CD1c-positive myeloid dendritic cell (primary cell): ENCODE results near the gene SELPLG.
"Not testable (repeated sequence)": the region's sequence is repeated elsewhere in the genome, so short reads cannot be mapped to it uniquely, and the experiment has no call there.

Source experiments
- DNase-seq: peaks from one replicate; pipeline ENCODE4 v3.0.0-alpha.2; 2016; ENCODE audit errors: extremely low spot score

The SELPLG gene

DNA sequence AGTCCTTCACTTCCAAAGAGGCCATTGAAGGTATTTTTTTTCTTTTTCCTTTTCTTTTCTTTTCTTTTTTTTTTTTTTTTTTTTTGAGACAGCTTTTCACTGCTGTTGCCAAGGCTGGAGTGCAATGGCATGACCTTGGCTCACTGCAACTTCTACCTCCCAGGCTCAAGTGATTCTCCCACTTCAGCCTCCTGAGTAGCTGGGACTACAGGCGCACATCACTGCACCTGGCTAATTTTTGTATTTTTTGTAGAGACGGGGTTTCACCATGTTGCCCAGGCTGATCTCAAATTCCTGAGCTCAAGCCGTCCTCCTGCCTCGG lies 14.8 kb downstream of the SELPLG start:
- not testable (repeated sequence) for DNase-seq

DNA sequence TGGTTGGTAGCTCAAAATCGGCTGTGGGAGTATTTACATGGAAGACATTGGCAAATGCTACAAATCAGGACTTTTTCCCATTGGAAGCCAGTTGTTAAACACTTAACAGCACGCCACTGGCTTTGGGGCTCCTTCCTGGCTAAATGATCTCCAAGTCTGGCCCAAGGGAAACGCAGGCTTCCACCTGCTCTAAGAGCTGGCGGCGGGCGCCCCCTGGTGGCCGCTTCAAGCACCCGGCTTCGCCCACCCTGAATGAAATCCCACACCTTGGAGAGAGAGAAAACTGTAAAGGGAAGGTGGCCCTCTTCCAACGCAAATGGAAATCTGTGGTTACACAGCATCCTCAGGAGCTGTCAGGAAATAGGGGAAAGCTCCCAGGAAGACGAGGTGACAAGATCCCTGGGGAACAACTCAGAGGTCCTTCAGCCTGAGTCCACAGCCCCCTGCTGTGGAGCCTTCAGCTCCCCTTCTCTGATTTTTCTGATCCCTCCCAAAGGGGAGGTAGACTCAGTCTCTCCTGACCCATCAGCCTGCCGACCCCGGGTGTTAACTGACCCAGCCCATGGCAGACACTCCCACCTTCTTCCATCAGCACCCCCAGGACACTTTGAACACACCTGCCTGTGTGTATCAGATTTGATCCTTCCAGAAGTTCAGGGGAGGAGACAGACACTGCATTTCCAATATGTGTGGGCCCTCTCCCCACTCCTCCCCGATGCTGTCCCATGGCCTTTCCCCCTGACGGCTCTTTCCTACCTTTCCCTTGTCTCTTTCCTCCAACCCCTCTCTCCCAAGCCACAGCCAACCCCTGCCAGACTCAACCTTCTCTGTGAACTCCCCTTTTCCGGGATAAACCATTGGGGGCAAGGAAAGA lies 15.4 kb downstream of the SELPLG start:
- DNase-seq, result peak; percentile 86

GRCh38 chr12:108616941-108617858 lies 16.5 kb downstream of the SELPLG start:
- DNase-seq, result peak; percentile 60

GRCh38 chr12:108616359-108616758 lies 17.3 kb downstream of the SELPLG start:
- no peak for DNase-seq

GRCh38 chr12:108615918-108616317 lies 17.8 kb downstream of the SELPLG start:
- DNase-seq, result no peak

DNA sequence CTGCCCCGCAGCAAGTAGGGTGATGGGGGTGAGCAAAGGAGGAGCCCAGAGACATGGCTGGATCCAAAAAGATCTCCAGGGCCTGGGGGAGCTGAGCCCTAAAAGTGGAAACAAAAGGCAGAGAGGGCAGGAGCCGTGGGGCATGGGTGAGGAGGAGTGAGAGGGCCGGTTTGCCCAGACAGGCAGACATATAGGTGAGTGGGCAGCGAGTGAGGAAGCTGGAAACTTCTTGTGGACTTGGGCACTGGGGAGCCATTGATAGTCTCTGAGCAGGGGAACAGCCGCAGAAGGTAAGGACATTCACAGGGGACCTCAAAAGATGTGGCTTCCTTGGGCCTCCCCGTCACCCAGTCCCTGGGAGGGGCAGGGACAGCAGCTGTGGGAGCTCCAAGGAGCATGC lies 19.1 kb downstream of the SELPLG start:
- DNase-seq, result no peak

- DNase-seq, result no peak
Measured at GRCh38 chr12:108614041-108614440, 19.7 kb downstream of the SELPLG start.

DNA sequence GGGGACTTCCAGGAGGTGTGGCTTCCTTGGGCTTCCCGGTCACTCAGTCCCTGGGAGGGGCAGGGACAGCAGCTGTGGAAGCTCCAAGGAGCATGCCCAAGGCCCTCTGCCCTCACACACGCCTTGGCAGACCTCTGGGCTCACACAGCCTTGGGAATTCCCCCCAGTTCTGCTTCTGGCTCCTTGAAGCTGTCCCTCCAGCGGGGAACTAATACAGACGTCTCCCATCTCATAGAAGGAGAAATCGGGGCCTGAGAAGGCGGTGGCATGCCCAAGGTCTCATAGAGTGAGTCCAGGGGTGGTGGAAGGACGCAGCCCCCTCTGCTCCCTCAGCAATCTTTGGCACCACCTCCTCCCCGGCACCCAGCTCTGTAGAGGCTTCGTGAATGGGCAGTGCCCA lies 20.1 kb downstream of the SELPLG start:
- peak; percentile 49 for DNase-seq

GRCh38 chr12:108612788-108613282 lies 20.9 kb downstream of the SELPLG start:
- no peak for DNase-seq

DNA sequence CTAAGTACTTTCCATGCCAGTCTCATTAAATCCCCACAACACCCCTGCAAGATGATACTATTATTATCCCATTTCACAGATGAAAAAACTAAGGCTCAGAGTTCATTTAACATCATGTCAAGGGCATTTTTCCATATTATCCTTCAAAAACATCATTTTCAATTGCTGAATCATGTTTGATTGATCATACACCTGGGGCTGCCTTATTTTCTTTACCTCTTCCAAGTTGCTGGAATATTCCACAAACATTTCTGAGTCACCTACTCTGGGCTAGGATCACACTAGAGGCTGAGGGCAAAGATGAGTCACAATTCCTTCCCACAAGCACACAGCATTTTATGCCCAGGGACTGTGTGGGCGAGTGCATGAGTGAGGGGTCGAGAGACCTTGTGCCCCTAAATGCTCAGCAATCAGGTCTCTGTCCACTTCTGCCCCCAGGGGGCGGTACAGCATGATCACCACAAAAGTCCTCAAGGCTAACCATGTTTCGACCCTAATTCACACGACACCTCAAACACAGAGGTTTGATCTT lies 21.7 kb downstream of the SELPLG start:
- peak; percentile 69 for DNase-seq

GRCh38 chr12:108610856-108611605 lies 22.7 kb downstream of the SELPLG start:
- DNase-seq, result no peak

DNA sequence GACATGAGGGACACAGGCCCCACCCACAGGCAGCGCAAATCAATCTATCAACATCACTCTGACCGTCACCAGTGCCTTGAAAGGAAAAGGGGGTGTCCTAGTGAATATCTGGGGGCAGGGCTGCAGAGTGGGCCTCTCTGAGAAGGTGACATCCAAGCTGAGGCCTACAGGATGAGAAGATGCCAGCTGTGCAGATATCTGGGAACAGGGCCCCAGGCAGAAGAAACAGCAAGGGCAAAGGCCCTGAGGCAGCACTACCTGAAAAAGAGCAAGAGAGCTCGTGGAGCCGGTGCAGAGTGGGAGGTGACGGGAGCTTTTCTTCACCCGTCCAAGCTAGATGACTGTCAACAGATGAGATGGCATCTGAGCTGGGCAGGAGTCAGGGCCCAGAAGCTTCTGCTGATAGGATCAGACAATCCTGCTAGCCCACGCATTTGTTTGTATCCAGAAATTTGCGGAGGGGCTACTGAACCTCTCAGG lies 23.3 kb downstream of the SELPLG start:
- DNase-seq, result no peak

DNA sequence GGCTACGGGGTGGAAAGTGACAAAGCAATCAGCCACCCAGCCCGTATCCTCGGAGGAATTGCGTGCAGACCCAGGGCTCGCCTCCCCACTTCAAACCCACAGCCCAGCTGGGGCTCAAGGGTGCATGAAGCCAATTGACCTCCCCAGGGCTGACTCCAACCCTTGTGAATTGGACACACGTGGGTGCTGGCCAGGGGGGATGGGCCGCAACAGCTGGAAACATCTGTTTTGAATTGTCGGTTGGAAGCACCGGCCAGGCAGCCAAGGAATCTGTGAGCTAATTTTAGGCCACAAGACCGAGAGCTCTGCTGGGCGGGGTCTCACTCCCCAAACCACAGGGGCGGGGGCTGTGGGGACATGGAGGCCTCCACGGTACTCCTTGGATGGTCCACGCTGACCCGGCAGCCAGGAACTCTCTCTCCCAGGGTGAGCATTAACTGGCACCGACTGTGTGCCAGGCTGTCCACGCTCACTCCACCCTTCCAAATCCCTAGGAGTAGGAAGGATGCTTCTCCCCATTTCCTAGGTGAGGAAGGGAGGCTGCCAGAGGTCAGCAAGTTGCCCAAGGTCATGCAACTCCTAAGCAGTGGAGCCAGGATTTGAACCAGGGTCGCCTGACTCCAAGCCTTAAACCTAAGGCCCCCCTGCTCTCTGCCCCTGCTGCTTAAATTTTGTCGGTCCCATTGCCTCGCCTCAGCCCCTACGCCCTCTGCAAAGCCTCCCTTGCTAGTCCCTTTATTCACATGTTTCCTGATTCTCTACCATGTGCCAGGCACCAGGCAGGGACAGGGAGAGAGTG lies 24.0 kb downstream of the SELPLG start:
- no peak for DNase-seq

DNA sequence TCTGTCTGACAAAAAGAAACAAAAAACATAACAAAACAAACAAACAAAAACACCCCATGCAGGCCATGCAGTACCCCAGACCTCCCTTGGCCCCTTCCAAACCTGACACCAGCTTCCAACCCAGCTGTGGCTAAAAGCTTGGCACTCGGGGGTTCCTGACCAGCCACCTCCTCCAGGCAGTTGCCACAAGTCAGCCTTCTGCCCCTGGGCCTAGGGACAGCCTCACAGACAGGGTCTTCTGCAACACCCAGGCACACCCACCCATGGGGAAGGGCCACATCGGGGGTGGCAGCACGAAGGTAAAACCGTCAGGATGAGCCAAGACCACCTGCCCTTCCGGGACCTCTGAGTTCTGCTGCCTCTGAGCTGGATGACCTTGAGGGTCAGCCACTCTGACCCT lies 25.1 kb downstream of the SELPLG start:
- DNase-seq, result no peak

- no peak for DNase-seq
Measured at GRCh38 chr12:108607981-108608600, 25.6 kb downstream of the SELPLG start.

DNA sequence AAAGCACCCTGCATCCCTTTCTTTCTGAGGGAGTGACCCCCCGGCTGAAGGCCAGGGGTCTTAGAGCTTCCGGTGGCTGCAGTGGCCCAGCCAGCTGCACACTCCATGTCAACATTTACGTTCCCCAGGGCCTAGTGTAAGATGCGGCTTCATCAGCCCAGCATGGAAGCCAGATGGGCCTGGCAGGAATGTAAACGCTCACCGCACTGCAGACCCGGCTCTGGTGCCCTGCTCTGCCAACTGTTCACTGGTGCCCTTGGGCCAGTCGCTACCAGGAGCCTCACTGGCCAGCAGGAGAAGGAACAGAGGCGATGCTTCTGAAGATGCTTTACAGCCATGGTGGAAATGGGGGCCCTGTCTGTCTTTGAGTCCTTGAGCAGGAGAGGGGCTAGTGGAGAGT lies 27.2 kb downstream of the SELPLG start:
- DNase-seq, result no peak

GRCh38 chr12:108605690-108606406 lies 27.8 kb downstream of the SELPLG start:
- DNase-seq, result no peak

DNA sequence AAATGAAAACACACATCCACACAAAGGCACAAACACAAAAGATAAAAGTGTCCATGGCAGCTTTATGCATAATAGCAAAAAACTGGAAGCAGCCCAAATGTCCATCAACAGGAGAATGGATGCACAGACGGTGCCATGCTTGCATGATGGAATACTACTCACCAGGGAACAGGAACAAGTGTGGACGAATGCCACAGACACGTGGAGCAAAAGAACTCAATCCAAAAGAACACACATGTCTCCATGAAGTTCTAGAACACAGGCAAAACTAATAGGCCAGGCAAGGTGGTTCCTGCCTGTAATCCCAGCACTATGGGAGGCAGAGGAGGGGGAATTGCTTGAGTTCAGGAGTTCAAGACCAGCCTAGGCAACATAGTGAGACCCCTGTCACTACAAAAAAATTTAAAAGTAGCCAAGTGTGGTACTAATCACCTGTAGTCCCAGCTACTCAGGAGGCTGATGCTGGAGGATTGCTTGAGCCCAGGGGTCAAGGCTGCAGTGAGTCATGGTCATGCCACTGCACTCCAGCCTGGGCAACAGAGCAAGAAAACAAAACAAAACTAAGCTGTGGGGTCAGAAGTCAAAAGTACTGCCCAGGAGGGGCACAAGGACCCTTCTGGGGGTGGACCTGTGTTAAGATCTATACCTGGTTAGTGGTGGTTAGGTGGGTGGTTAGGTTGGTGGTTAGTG lies 28.5 kb downstream of the SELPLG start:
- DNase-seq, result no peak
